ENCODE measurements around the gene P2RY14.
"Not testable (repeated sequence)": the region's sequence is repeated elsewhere in the genome, so short reads cannot be mapped to it uniquely, and the experiment has no call there.

P2RY14 gene

GRCh38 chr3:151196434-151196833 lies 81.9 kb downstream of the P2RY14 start:
- FAIRE-seq (no peak), DNase-seq (ENCODE audit: insufficient read length, low spot score) (no peak)

- no peak for FAIRE-seq
- DNase-seq (ENCODE audit: insufficient read length, low spot score), result no peak
Measured at GRCh38 chr3:151195826-151196225, 82.5 kb downstream of the P2RY14 start.

- DNase-seq (ENCODE audit: insufficient read length, low spot score), result no peak
- no peak for FAIRE-seq
Measured at GRCh38 chr3:151192545-151192944, 85.8 kb downstream of the P2RY14 start.

GRCh38 chr3:151191095-151191494 lies 87.2 kb downstream of the P2RY14 start:
- FAIRE-seq, result no peak
- no peak for DNase-seq (ENCODE audit: insufficient read length, low spot score)

GRCh38 chr3:151183265-151183671 lies 95.1 kb downstream of the P2RY14 start:
- FAIRE-seq (no peak), DNase-seq (ENCODE audit: insufficient read length, low spot score) (no peak)

GRCh38 chr3:151182349-151183079 lies 95.8 kb downstream of the P2RY14 start:
- FAIRE-seq, result no peak

GRCh38 chr3:151178208-151178845 lies 100.0 kb downstream of the P2RY14 start:
- DNase-seq (ENCODE audit: insufficient read length, low spot score), result no peak
- FAIRE-seq, result no peak

More at GRCh38 chr3:151182349-151183079, 95.8 kb downstream of the P2RY14 start:
- DNase-seq (ENCODE audit: insufficient read length, low spot score), result no peak

- DNase-seq (ENCODE audit: insufficient read length, low spot score), result no peak
- FAIRE-seq, result no peak
Measured at GRCh38 chr3:151175952-151176351, 102.4 kb downstream of the P2RY14 start.

- no peak for DNase-seq (ENCODE audit: insufficient read length, low spot score)
Measured at GRCh38 chr3:151174351-151174750, 104.0 kb downstream of the P2RY14 start.

GRCh38 chr3:151171145-151171757 lies 107.1 kb downstream of the P2RY14 start:
- no peak for DNase-seq (ENCODE audit: insufficient read length, low spot score)
- FAIRE-seq, result peak; percentile 94

More at GRCh38 chr3:151174351-151174750, 104.0 kb downstream of the P2RY14 start:
- no peak for FAIRE-seq

- not testable (repeated sequence) for FAIRE-seq; DNase-seq (ENCODE audit: insufficient read length, low spot score)
Measured at GRCh38 chr3:151169948-151170679, 108.2 kb downstream of the P2RY14 start.

- FAIRE-seq (no peak), DNase-seq (ENCODE audit: insufficient read length, low spot score) (no peak)
Measured at GRCh38 chr3:151169262-151169947, 108.9 kb downstream of the P2RY14 start.

- peak; percentile 89 for FAIRE-seq
- peak; percentile 31 for DNase-seq (ENCODE audit: insufficient read length, low spot score)
Measured at GRCh38 chr3:151168269-151169094, 109.9 kb downstream of the P2RY14 start.

- FAIRE-seq (no peak), DNase-seq (ENCODE audit: insufficient read length, low spot score) (no peak)
Measured at GRCh38 chr3:151166161-151166560, 112.2 kb downstream of the P2RY14 start.

GRCh38 chr3:151165226-151165625 lies 113.1 kb downstream of the P2RY14 start:
- FAIRE-seq, result no peak
- no peak for DNase-seq (ENCODE audit: insufficient read length, low spot score)

Data from GM19239 (cell line).